ENCODE results near the gene MT1G.
"Not testable (repeated sequence)": the region's sequence is repeated elsewhere in the genome, so short reads cannot be mapped to it uniquely, and the experiment has no call there.

MT1G gene

GRCh38 chr16:56634715-56635440 lies 33.0 kb downstream of the MT1G start:
- no peak for DNase-seq

DNA sequence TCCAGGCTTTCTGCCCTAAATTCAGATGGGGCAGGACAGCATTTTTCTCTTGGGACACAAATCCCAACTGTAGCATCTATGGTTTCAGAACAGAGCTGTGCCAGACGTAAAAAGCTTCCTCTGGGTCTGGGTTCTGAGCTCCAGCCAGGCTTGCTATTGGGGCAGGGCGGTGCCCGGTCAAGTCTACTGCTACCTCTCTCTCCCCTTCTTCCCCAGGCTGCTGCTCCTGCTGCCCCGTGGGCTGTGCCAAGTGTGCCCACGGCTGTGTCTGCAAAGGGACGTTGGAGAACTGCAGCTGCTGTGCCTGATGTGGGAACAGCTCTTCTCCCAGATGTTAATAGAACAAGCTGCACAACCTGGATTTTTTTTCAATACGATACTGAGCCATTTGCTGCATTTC lies 34.3 kb downstream of the MT1G start:
- DNase-seq, result no peak

GRCh38 chr16:56632848-56633365 lies 35.0 kb downstream of the MT1G start:
- no peak for DNase-seq

DNA sequence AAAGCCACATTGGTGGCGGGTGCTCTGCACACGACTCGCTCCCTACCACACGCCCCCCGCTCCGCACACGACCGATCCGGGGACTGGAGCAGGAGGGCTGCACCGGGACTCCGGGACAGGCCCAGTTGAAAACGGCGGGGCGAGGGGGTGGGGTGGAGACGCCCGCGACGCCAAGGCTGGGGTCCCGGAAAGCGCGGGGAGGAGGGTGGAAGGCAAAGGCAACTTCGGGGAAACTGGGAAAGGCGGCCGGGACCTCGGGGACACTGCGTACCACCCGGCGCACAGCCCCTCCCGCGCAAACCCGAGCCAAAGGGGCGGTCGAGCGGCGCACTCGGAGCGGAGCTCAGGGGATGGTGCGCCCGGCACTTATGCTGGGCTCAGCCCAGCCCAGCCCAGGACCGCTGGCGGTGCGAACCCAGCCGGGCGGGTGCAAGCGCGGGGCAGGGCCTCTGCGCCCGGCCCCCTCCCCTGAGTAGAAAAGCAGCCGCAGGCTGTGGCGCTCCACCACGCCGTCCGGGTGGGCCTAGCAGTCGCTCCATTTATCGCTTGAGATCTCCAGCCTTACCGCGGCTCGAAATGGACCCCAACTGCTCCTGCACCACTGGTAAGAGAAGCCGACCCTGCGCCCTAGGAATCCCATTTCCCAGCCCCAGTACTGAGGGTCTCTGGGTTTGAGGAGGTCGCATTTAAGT lies 35.6 kb downstream of the MT1G start, which contains the start of gene MT1M:
Gene MT1M, plus strand, starts transcription at position 504 of the 692 bp plus-strand sequence. Its CDS starts 73 bp downstream, at position 577.
- DNase-seq, result peak; percentile 48

- no peak for DNase-seq
These were observed 36.1 kb downstream of the MT1G start for GRCh38 chr16:56631832-56632155.

DNA sequence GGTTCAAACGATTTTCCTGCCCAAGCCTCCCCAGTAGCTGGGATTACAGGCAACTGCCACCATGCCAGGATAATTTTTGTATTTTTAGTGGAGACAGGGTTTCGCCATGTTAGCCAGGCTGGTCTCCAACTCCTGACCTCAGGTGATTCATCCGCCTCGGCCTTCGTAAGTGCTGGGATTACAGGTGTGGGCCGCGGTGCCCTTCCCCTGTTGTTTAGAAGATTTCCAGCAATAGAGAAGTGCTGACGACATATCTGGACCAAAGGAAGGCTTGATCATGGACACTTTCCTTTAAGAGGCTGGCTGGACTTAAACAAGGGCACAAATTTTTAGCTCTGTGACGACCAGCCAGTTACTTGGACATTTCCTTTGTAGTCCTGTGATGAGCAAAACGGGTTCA lies 36.7 kb downstream of the MT1G start:
- no peak for DNase-seq

- no peak for DNase-seq
These were observed 37.7 kb downstream of the MT1G start for GRCh38 chr16:56630134-56630533.

DNA sequence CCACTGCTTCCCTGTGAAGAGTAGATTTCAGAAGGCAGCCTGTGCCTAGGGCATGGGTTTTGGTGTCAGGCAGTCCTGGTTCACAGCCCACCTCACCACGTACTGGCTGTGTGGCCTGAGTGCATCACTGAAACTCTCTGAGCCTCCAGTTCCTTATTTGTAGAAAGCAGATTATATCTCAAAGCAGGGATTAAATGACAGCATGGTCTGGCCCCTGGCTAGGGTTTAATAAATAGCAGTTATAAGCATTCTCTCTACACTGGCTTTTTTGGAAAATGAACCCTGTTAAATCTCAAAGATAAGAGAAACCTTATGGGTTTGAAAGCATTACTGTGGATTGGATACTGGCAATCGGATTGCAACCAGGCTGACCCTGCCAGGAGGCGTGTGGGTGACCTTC lies 38.3 kb downstream of the MT1G start:
- no peak for DNase-seq

DNA sequence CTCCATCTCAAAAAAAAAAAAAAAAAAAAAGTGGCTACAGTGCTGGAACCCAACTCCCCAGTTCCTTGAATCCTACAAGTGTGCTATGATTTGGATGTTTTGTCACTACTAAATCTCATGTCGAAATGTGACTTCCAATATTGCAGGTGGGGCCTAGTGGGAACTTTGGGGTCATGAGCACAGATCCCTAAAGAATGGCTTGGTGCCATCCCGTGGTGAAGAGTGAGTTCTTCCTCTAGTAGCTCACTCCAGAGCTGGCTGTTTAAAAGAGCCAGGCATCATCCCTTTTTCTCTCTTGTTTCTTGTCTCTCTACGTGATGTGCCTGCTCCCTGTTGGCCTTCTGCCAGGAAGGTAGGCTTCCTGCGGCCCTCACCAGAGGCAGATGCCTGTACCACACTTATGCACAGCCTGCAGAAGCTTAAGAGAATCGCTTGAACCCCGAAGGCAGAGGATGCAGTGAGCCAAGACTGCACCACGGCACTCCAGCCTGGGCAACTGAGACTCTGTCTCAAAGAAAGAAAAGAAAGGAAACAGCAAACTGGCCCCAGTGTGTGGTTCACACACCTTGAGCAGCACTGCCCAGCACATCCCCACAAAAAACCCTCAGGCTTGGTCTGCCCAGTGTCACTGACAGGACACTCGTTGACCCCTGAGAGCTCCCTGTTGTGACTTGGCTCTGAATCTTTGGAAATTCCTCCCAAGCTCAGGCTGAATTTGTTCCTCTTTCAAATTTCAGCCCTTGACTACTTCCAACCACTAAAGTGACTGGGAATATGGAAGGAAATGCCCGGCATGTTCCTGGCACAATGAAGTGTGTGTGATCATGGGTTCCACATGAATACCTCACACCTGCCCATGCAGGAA lies 39.1 kb downstream of the MT1G start:
- no peak for DNase-seq

DNA sequence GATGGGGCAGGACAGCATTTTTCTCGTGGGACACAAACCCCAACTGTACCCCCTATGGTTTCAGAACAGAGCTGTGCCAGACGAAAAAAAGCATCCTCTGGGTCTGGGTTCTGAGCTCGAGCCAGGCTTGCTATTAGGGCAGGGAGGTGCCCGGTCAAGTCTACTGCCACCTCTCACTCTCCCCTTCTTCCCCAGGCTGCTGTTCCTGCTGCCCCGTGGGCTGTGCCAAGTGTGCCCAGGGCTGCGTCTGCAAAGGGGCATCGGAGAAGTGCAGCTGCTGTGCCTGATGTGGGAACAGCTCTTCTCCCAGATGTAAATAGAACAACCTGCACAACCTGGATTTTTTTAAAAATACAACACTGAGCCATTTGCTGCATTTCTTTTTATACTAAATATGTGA lies 41.2 kb downstream of the MT1G start:
- DNase-seq, result no peak

DNA sequence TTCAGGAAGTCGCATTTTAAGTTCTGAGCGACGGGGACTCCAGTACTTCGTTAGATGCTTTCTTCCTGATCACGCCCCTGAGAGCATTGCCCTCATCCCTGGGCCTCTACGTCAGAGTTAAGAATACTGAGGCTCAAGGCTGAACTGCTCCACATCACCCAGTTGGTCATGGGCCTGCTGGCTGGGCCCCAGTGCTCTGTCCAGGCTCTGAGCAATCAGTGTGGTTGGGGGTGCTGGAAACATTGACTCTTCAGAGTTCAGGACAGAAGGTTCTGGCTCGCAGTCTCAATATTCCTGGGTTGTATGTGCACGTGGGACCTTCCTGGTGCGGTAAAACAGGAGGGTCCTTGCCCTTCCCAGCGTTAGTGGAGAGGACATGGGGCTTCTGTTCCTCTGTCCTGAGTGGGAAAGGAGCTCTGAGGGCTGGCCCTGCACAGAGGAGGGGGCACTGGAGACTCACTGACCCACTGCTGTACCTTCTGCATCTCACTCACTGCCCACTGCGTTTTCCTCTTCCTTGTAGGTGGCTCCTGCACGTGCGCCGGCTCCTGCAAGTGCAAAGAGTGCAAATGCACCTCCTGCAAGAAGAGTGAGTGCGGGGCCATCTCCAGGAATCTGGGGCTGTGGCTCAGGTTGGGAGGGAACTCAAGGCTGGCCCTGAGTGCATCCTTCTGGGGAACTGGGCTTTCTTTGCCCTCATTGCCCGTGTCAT lies 41.8 kb downstream of the MT1G start:
- DNase-seq, result no peak

- peak; percentile 34 for DNase-seq
These were observed 42.5 kb downstream of the MT1G start, which contains the start of gene MT1E for GRCh38 chr16:56625140-56625942. Gene MT1E, plus strand, starts transcription at chr16:56625781. Its CDS starts 71 bp downstream, at chr16:56625852.

GRCh38 chr16:56623637-56624036 lies 44.2 kb downstream of the MT1G start:
- DNase-seq, result no peak

GRCh38 chr16:56623184-56623583 lies 44.7 kb downstream of the MT1G start:
- not testable (repeated sequence) for DNase-seq

GRCh38 chr16:56621665-56622445 lies 46.0 kb downstream of the MT1G start:
- DNase-seq, result not testable (repeated sequence)

- DNase-seq, result no peak
These were observed 47.4 kb downstream of the MT1G start for GRCh38 chr16:56620339-56620897.

- no peak for DNase-seq
These were observed 49.7 kb downstream of the MT1G start for GRCh38 chr16:56618138-56618537.

- DNase-seq, result no peak
These were observed 50.4 kb downstream of the MT1G start for GRCh38 chr16:56617212-56618085.
